ENCODE data around the gene FHIP2A. TPM values are rescaled to one million over a fixed set of nuclear protein-coding genes. Genes with fewer than 3 reads are reported as not detected.
"Not testable (repeated sequence)": the region's sequence is repeated elsewhere in the genome, so short reads cannot be mapped to it uniquely, and the experiment has no call there.

Gene FHIP2A
- total RNA-seq, 1 experiment from 2014 or later, result 15.3 TPM

GRCh38 chr10:114773197-114773532, 48.4 kb upstream of the FHIP2A start:
- H3K27me3 Mint-ChIP-seq (ENCODE audit: insufficient read depth, unreplicated experiment), result peaks cover 26% of the 10 kb centered on the region
- H3K9me3 ChIP-seq, result no peaks in the 10 kb centered on the region
- no peaks in the 10 kb centered on the region for H3K9me3 Mint-ChIP-seq (ENCODE audit: unreplicated experiment)
- ChIA-PET CTCF (no interaction called here), POLR2A (no interaction called here)
- H3K27me3 ChIP-seq (replicated peaks; ENCODE audit: control insufficient read depth, insufficient read depth, low read length), result no peaks in the 10 kb centered on the region
- H3K4me3 ChIP-seq (ENCODE audit: low read depth, low read length), result no peak overlapping the region
- no peaks in the 10 kb centered on the region for H3K4me1 ChIP-seq
- intact Hi-C loops (cut with micrococcal nuclease; ENCODE audit: unreplicated experiment), result no loop called here
- no peaks in the 10 kb centered on the region for H3K4me1 Mint-ChIP-seq (ENCODE audit: low read depth, unreplicated experiment)
- DNase-seq, result no peak
- BruUV-seq (replicated peaks), result no TSS peak
- TF ChIP-seq CTCF (IDR thresholded peaks at IDR 0.05; ENCODE audit: insufficient read depth in 1 of 2, low read depth in 1 of 2, low read length in 1 of 2, severe bottlenecking in 1 of 2, unreplicated experiment in 1 of 2), result no peak
- H3K36me3 Mint-ChIP-seq (ENCODE audit: insufficient read depth, unreplicated experiment), result no peaks in the 10 kb centered on the region
- no peak overlapping the region for H3K4me3 Mint-ChIP-seq (ENCODE audit: unreplicated experiment)
- H3K27ac Mint-ChIP-seq (ENCODE audit: unreplicated experiment), result no peak overlapping the region
- no peaks in the 10 kb centered on the region for H3K36me3 ChIP-seq (ENCODE audit: control insufficient read depth, insufficient read depth, low read length)

- intact Hi-C loops (cut with micrococcal nuclease; ENCODE audit: unreplicated experiment), result not testable (repeated sequence)
Measured at GRCh38 chr10:114775082-114775481, 46.5 kb upstream of the FHIP2A start.

GRCh38 chr10:114777415-114777814, 44.2 kb upstream of the FHIP2A start:
- H3K27me3 ChIP-seq (replicated peaks; ENCODE audit: control insufficient read depth, insufficient read depth, low read length), result no peaks in the 10 kb centered on the region
- no peaks in the 10 kb centered on the region for H3K9me3 ChIP-seq
- no peak for DNase-seq
- ChIA-PET CTCF (no interaction called here), POLR2A (no interaction called here)
- Mint-ChIP-seq H3K4me1 (ENCODE audit: low read depth, unreplicated experiment) (no peaks in the 10 kb centered on the region), H3K27me3 (ENCODE audit: insufficient read depth, unreplicated experiment) (peaks cover 11% of the 10 kb centered on the region), H3K36me3 (ENCODE audit: insufficient read depth, unreplicated experiment) (no peaks in the 10 kb centered on the region), H3K27ac (ENCODE audit: unreplicated experiment) (no peak overlapping the region), H3K9me3 (ENCODE audit: unreplicated experiment) (no peaks in the 10 kb centered on the region), H3K4me3 (ENCODE audit: unreplicated experiment) (no peak overlapping the region)
- H3K4me3 ChIP-seq (ENCODE audit: low read depth, low read length), result no peak overlapping the region
- no TSS peak for BruUV-seq (replicated peaks)
- H3K36me3 ChIP-seq (ENCODE audit: control insufficient read depth, insufficient read depth, low read length), result no peaks in the 10 kb centered on the region
- no peak for TF ChIP-seq CTCF (IDR thresholded peaks at IDR 0.05; ENCODE audit: insufficient read depth in 1 of 2, low read depth in 1 of 2, low read length in 1 of 2, severe bottlenecking in 1 of 2, unreplicated experiment in 1 of 2)
- no peaks in the 10 kb centered on the region for H3K4me1 ChIP-seq
- intact Hi-C loops (cut with micrococcal nuclease; ENCODE audit: unreplicated experiment), result no loop called here

More at GRCh38 chr10:114775082-114775481, 46.5 kb upstream of the FHIP2A start:
- H3K9me3 Mint-ChIP-seq (ENCODE audit: unreplicated experiment); H3K27me3 ChIP-seq (replicated peaks; ENCODE audit: control insufficient read depth, insufficient read depth, low read length); H3K36me3 ChIP-seq (ENCODE audit: control insufficient read depth, insufficient read depth, low read length); H3K36me3 Mint-ChIP-seq (ENCODE audit: insufficient read depth, unreplicated experiment); BruUV-seq (replicated peaks); H3K4me3 Mint-ChIP-seq (ENCODE audit: unreplicated experiment); CTCF ChIA-PET; H3K4me1 ChIP-seq; H3K9me3 ChIP-seq; POLR2A ChIA-PET; H3K27ac Mint-ChIP-seq (ENCODE audit: unreplicated experiment); DNase-seq; H3K4me3 ChIP-seq (ENCODE audit: low read depth, low read length); H3K4me1 Mint-ChIP-seq (ENCODE audit: low read depth, unreplicated experiment): not testable (repeated sequence)
- peaks cover 15% of the 10 kb centered on the region for H3K27me3 Mint-ChIP-seq (ENCODE audit: insufficient read depth, unreplicated experiment)

All from Caco-2 (cell line).